Stimulated activated CD8-positive, alpha-beta memory T cell treated with anti-CD3 and anti-CD28 coated beads, Interleukin-7, amount 100 ng/mL, for 1 hour (primary cell): ENCODE results near the gene TRAPPC8.
"Not testable (repeated sequence)": the region's sequence is repeated elsewhere in the genome, so short reads cannot be mapped to it uniquely, and the experiment has no call there.

Experiments
- DNase-seq, 2 donors: peaks; one replicate each; pipeline ENCODE4 v3.0.0-alpha.2; 2020; ENCODE audit warnings: low read depth in 2 of 2

Gene TRAPPC8

GRCh38 chr18:31942291-31942998 is 483 bp downstream of the TRAPPC8 start:
- peak in 1 of 2 donors; percentile 0 for DNase-seq

DNA sequence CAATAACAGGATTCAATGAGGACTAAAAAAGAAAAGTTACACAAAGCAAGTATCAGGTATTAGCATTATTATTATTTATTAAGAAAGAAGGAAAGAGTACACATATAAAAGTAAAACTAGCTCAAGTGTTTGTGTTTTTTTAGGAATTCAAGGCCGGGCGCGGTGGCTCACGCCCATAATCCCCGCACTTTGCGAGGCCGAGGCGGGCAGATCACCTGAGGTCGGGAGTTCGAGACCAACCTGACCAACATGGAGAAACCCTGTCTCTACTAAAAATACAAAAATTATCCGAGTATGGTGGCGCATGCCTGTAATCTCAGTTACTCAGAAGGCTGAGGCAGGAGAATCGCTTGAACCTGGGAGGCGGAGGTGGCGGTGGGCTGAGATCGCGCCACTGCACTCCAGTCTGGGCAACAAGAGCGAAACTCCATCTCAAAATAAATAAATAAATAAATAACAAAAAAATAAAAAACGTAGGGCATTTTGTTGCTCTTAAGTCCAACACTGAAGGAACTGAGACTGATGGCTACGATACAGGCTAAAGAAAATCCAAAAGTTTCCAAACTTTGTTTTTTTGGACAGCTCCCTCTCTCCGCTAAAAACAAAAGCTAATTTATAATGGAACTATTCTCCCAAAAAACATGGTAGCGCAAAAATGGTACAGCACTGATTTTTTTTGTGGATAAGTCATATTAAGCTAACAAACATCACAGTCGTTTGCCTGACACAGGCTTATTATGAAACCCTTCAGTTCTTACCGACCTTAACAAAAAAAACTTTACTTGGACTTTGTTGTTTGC is 1.7 kb downstream of the TRAPPC8 start:
- DNase-seq, result no peak

GRCh38 chr18:31934773-31935172 is 8.2 kb downstream of the TRAPPC8 start:
- DNase-seq, result not testable (repeated sequence)

DNA sequence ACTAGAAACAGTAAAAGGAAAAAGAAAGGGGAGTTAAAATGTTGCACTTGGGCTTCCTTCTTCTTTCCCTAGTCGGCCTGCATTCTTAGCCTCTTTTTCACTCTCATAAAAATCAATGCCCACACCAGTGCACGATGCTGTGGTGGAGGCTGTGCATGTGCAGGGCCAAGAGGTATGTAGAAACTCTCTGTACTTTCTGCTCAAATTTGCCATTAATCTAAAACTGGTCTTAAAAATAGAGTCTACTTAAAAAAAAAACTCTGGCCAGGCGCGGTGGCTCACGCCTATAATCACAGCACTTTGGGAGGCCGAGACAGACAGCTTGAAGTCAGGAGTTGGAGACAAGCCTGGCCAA is 11.1 kb downstream of the TRAPPC8 start:
- no peak for DNase-seq

DNA sequence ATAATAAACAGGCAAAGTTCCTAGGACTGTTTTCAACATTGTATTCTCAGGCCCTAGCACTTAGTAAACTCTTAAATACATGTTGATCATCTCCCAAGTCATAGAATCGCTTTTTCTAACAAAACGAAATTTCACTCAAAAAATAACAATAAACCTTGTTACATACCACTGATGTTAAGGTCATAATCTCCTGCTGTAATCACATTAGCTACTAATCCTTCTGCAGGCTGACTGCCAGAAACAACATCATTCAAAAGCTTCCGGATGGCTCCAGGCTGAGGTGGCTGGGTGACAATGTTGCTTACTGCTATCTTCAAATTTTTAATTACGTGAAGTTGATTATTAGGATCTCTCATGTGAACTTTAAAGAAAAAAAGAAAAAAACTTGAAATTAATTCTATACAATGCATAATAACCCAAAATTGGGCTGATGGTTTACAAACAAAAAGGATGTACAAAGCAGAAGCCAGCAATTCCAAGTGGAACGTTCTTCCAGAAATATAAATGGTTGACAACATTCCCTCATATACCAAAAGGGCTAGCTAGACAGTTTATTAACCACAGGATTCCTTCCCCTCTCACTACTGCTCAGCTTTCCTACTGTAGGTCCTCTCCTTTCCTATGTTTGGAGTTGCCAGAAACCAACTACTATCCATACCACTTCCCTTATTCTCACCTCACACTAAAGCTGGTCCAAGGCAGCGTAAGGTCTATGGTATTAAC is 11.6 kb downstream of the TRAPPC8 start:
- no peak for DNase-seq

GRCh38 chr18:31929273-31929672 is 13.7 kb downstream of the TRAPPC8 start:
- DNase-seq, result no peak

GRCh38 chr18:31926988-31927387 is 15.9 kb downstream of the TRAPPC8 start:
- not testable (repeated sequence) for DNase-seq

DNA sequence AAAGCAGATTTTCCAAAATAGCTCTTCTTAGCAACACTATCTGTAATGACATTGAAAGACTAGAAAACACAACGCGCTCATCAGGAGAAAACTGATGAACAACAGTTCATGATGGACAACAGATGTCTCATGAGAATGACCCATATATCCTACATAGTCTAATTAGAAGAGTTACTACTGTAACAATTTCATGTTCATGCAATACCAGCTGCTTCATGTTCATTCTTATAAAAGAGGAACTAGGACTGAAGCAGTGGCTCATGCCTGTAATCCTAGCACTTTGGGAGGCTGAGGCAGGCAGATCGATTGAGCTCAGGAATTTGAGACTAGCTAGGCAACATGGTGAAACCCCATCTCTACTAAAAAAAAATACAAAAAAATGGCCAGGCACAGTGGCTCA is 22.7 kb downstream of the TRAPPC8 start:
- no peak for DNase-seq

GRCh38 chr18:31919366-31919765 is 23.6 kb downstream of the TRAPPC8 start:
- not testable (repeated sequence) for DNase-seq

GRCh38 chr18:31918733-31919132 is 24.2 kb downstream of the TRAPPC8 start:
- DNase-seq, result no peak

DNA sequence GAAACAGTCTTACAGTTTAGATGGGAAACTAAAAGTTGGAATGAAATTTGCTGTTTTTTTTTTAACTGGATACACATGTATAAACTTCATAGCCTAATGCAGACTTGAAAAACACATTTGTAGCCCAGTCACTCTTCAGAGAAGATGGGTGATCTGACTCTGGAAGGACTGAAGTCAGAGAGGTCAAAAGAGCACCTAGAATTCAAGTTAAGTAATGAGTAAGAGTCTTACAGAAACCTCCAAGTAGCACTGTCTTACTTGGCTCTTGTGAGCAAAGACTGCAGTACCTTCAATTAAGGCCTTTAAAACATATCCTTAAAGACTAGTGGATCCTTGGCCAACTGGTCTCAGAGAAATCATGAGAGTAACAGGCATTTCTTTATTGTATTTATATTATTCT is 41.9 kb downstream of the TRAPPC8 start:
- DNase-seq, result no peak

GRCh38 chr18:31899771-31900170 is 43.2 kb downstream of the TRAPPC8 start:
- not testable (repeated sequence) for DNase-seq

- no peak for DNase-seq
Measured at GRCh38 chr18:31892936-31893335, 50.0 kb downstream of the TRAPPC8 start.

- no peak for DNase-seq
Measured at GRCh38 chr18:31891566-31891965, 51.4 kb downstream of the TRAPPC8 start.

- DNase-seq, result no peak
Measured at GRCh38 chr18:31884020-31884419, 58.9 kb downstream of the TRAPPC8 start.

DNA sequence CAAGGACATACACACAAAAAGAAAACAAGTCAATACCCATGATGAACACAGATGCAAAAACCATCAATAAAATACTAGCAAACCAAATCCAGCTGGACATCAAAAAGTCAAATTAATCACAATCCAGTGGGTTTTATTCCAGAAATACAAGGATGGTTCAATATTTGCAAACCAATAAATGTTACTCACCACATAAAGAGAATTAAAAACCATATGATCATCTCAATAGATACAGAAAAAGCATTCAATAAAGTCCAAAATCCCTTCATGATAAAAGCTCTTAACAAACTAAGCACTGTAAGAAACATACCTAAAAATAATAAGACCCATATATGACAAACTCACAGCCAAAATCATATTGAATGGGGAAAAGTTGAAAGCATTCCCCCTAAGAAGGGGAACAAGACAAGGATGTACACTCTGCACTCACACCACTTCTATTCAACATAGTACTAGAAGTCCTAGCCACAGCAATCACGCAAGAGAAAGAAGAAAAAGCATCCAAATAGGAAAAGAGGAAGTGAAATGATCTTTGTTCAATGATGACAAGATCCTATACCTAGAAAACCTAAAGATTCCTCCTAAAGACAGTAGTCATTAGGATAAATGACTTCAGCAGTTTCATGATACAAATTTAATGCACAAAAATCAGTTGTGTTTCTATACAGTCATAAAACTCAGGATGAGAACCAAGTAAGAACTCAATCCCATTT is 62.6 kb downstream of the TRAPPC8 start:
- no peak for DNase-seq

GRCh38 chr18:31878358-31878757 is 64.6 kb downstream of the TRAPPC8 start:
- DNase-seq, result no peak

DNA sequence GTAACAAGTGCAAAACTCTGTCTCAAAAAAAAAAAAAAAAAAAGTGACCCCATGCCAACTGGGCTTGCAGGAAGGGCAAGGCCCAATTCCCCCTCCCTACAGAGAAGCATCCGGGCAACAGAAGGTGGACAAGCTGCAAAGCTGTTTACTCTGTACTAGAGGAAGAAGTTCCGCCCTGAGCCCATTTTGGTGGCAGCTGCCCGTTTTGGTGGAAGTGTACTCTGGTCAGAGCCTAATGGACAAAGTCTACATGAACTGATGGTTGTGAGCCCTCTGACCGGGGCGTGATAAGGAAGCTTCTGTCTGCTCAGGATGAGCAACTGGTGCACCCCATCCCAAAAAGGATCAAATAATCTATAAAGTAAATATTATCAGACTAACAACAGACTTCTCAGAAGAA is 65.0 kb downstream of the TRAPPC8 start:
- no peak for DNase-seq

DNA sequence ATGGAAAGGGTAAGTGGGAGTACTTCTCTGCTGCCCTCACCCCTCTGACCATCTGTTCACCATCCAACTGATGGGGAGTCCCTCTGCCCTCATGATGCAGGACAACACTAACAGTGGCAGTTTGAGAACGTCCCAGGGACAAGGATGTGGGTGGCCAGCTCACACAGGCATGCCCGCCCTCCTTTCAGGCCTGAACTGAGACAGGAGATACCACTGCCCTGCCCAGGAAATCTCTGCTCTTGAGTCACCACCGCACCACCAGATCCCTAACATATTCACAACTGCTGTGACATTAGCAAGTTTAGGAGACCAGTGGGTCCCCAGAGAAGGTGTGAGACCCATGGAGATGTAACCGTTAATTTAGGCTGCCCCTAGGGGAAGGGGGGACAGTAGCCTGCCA is 66.2 kb downstream of the TRAPPC8 start:
- no peak for DNase-seq

GRCh38 chr18:31875301-31875700 is 67.6 kb downstream of the TRAPPC8 start:
- no peak for DNase-seq

DNA sequence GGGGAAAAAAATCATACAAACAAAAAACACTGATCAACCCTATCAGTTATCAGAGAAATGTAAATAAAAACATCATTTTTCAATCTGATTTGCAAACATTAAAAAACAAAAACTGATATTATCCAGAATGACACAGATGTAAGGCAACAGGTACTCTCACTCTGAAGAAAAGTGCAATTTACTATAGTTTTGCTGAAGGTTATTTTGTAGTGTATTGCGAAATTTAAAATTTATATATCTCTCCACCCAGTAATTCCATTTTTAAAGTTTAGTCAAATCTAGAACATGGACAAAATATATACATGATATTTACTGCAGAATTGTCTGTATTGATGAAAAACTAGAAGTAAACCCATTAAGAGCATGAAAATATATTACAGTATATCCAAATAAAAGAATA is 79.8 kb downstream of the TRAPPC8 start:
- no peak for DNase-seq

DNA sequence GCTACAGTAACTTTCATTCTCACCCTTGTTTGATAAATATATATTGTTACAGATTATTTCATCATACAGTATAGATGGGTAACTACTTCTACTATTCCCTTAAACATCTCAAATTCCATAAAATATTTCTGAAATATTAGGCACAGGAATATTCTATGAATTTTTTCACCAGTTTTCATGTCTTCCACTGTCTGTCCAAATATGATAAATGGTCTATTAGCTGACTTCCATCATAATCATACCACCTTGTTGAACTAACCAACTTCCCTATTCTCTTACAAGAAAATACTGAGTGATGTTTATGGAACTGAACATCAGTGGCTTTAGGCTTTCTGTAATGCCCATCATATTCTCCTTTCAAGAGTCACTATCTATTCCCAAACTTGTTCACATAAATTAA is 82.4 kb downstream of the TRAPPC8 start:
- no peak for DNase-seq
